ENCODE measurements around the gene AURKAIP1. TPM values are rescaled to one million over a fixed set of nuclear protein-coding genes. Genes with fewer than 3 reads are reported as not detected.
A peak's percentile ranks its signal among the peaks of the same experiment; 100 is the strongest.

The AURKAIP1 gene
- polyA plus RNA-seq, 2 of the 4 experiments (the other 2 are of a cell fraction) = 62.0 to 102 TPM

GRCh38 chr1:1354271-1355247 is 20.4 kb downstream of the AURKAIP1 start:
- Histone ChIP-seq H3K4me3 (no peak overlapping the region), H3K4me1 (peaks cover 34% of the 10 kb centered on the region), H3K4me2 (peak overlapping the region; percentile 85; the same call in 2 of the 3 replicates), H3K27ac (peak overlapping the region in 1 of 2 experiments; percentile 86; a peak in 2 of 6 replicates), H3K9me3 (no peaks in the 10 kb centered on the region)
- ChIA-PET CTCF (interaction anchor here (0.7 to 3.8 kb wide), 3 partner anchors 17 to 150 kb away, joined by 3 to 35 read pairs (median 3); no protein-coding TSS in a partner anchor), POLR2A (interaction anchor here (0.8 to 1.0 kb wide), 2 partner anchors 16 to 21 kb away, joined by 3 to 4 read pairs; partner anchors contain the start of gene AURKAIP1)
- FAIRE-seq (no peak), ATAC-seq (no peak), DNase-seq (ENCODE audit: low read depth in 1 of 2, low spot score in 1 of 2) (no peak)
- TF ChIP-seq ATOH8 (CRISPR knock-in tag; IDR thresholded peaks at IDR 0.05; ENCODE audit: low read depth) = no peak
- no peak for TF ChIP-seq ELK1 (IDR thresholded peaks at IDR 0.05; ENCODE audit: low read depth, low read length)
- no peak for TF ChIP-seq MAFK (IDR thresholded peaks at IDR 0.05; ENCODE audit: partially characterized antibody)
- TF ChIP-seq, protein P1, sequence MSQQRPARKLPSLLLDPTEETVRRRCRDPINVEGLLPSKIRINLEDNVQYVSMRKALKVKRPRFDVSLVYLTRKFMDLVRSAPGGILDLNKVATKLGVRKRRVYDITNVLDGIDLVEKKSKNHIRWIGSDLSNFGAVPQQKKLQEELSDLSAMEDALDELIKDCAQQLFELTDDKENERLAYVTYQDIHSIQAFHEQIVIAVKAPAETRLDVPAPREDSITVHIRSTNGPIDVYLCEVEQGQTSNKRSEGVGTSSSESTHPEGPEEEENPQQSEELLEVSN (IDR thresholded peaks at IDR 0.05; ENCODE audit: borderline replicate concordance, low read depth) = no peak
- no peak for TF ChIP-seq HOXB5 (CRISPR knock-in tag; IDR thresholded peaks at IDR 0.05)
- TF ChIP-seq GATA3 (IDR thresholded peaks at IDR 0.05; ENCODE audit: borderline replicate concordance) = no peak
- no peak for TF ChIP-seq CBX2 (IDR thresholded peaks at IDR 0.05; ENCODE audit: borderline replicate concordance, low read depth)
- TF ChIP-seq, protein P2, sequence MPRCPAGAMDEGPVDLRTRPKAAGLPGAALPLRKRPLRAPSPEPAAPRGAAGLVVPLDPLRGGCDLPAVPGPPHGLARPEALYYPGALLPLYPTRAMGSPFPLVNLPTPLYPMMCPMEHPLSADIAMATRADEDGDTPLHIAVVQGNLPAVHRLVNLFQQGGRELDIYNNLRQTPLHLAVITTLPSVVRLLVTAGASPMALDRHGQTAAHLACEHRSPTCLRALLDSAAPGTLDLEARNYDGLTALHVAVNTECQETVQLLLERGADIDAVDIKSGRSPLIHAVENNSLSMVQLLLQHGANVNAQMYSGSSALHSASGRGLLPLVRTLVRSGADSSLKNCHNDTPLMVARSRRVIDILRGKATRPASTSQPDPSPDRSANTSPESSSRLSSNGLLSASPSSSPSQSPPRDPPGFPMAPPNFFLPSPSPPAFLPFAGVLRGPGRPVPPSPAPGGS (IDR thresholded peaks at IDR 0.05) = no peak
- TF ChIP-seq, protein P3, sequence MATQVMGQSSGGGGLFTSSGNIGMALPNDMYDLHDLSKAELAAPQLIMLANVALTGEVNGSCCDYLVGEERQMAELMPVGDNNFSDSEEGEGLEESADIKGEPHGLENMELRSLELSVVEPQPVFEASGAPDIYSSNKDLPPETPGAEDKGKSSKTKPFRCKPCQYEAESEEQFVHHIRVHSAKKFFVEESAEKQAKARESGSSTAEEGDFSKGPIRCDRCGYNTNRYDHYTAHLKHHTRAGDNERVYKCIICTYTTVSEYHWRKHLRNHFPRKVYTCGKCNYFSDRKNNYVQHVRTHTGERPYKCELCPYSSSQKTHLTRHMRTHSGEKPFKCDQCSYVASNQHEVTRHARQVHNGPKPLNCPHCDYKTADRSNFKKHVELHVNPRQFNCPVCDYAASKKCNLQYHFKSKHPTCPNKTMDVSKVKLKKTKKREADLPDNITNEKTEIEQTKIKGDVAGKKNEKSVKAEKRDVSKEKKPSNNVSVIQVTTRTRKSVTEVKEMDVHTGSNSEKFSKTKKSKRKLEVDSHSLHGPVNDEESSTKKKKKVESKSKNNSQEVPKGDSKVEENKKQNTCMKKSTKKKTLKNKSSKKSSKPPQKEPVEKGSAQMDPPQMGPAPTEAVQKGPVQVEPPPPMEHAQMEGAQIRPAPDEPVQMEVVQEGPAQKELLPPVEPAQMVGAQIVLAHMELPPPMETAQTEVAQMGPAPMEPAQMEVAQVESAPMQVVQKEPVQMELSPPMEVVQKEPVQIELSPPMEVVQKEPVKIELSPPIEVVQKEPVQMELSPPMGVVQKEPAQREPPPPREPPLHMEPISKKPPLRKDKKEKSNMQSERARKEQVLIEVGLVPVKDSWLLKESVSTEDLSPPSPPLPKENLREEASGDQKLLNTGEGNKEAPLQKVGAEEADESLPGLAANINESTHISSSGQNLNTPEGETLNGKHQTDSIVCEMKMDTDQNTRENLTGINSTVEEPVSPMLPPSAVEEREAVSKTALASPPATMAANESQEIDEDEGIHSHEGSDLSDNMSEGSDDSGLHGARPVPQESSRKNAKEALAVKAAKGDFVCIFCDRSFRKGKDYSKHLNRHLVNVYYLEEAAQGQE (IDR thresholded peaks at IDR 0.05) = no peak
- 93% methylated on average over 39 of the region's 116 CpGs for WGBS (ENCODE audit: missing lambda C conversion rate)

GRCh38 chr1:1353389-1354151 is 21.4 kb downstream of the AURKAIP1 start:
- Histone ChIP-seq H3K4me3 (no peak overlapping the region), H3K9me3 (no peaks in the 10 kb centered on the region), H3K4me2 (peak overlapping the region; percentile 33; the same call in 1 of the 3 replicates), H3K27ac (peak overlapping the region in 1 of 2 experiments; percentile 68; a peak in 3 of 6 replicates), H3K4me1 (peaks cover 34% of the 10 kb centered on the region)
- ChIA-PET CTCF (interaction anchor here (0.8 to 3.8 kb wide), 4 partner anchors 16 to 48 kb away, joined by 3 to 35 read pairs (median 6); no protein-coding TSS in a partner anchor), POLR2A (no interaction called here)
- peak in 1 of 2 experiments; percentile 37; a peak in 3 of 6 replicates for ATAC-seq
- DNase-seq (ENCODE audit: low read depth in 1 of 2, low spot score in 1 of 2) = no peak
- no peak for FAIRE-seq
- TF ChIP-seq, protein P4, sequence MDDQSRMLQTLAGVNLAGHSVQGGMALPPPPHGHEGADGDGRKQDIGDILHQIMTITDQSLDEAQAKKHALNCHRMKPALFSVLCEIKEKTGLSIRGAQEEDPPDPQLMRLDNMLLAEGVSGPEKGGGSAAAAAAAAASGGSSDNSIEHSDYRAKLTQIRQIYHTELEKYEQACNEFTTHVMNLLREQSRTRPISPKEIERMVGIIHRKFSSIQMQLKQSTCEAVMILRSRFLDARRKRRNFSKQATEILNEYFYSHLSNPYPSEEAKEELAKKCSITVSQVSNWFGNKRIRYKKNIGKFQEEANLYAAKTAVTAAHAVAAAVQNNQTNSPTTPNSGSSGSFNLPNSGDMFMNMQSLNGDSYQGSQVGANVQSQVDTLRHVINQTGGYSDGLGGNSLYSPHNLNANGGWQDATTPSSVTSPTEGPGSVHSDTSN (IDR thresholded peaks at IDR 0.05) = peak; percentile 41; the same call in 1 of the 2 replicates
- no peak for TF ChIP-seq SMC3 (IDR thresholded peaks at IDR 0.05)
- 35% methylated on average over 9 of the region's 28 CpGs for WGBS (ENCODE audit: missing lambda C conversion rate)
